Muscle of leg (tissue), 16 donors: ENCODE data around the gene DISC1. TPM values are rescaled to one million over a fixed set of nuclear protein-coding genes. Genes with fewer than 3 reads are reported as not detected.

ENCODE experiments used
- DNase-seq: peaks from one replicate; pipeline ENCODE4 v3.0.0; 2013
- H3K27ac ChIP-seq: one replicate; pipeline ENCODE4 v1.5.1; 2013; ENCODE audit warnings: mild to moderate bottlenecking, low read length, control low read depth
- H3K27me3 ChIP-seq: one replicate; pipeline ENCODE4 v1.6.1; 2013; ENCODE audit warnings: low read length; ENCODE audit not compliant: control insufficient read depth, insufficient read depth
- H3K36me3 ChIP-seq: one replicate; pipeline ENCODE4 v1.6.1; 2013; ENCODE audit warnings: low read length; ENCODE audit not compliant: control insufficient read depth, insufficient read depth
- H3K4me1 ChIP-seq: one replicate; pipeline ENCODE4 v1.6.1; 2013; ENCODE audit warnings: low read length; ENCODE audit not compliant: control insufficient read depth, insufficient read depth
- H3K4me3 ChIP-seq: one replicate; pipeline ENCODE4 v1.5.1; 2013; ENCODE audit warnings: low read length, control low read depth
- H3K9me3 ChIP-seq: replicated peaks from 2 replicates; pipeline ENCODE4 v1.6.1; 2013; ENCODE audit warnings: low read depth, low read length; ENCODE audit not compliant: control insufficient read depth
- WGBS: methylation state at CpG from one replicate; pipeline ENCODE4 v1.1.5; 2013; ENCODE audit warnings: missing lambda C conversion rate; ENCODE audit not compliant: insufficient coverage; 5-methylcytosine and 5-hydroxymethylcytosine counted together
- long read RNA-seq, 11 donors: transcript quantifications; one replicate each; lab custom pipeline, GENCODE V29; 2026
- polyA plus RNA-seq, 8 donors: library from polyadenylated mRNA; unstranded; fragments of 120-200 nt; gene quantifications; one replicate each; pipeline versions ENCODE4 v1.2.1 to v1.2.3, GENCODE V29; 2013; ENCODE audit warnings: inconsistent platforms in 1 of 8, low replicate concordance in 1 of 8; ENCODE audit not compliant: insufficient read length in 8 of 8, insufficient read depth in 1 of 8
- total RNA-seq: library from RNA; stranded (reverse); fragments of 120-200 nt; gene quantifications from one replicate; pipeline ENCODE4 v1.2.4, GENCODE V29; 2013

The DISC1 gene
- 10.7 TPM for total RNA-seq
- 1 to 10 TPM; 4.5 to 8.4 (median 6.8) TPM for polyA plus RNA-seq
- long read RNA-seq, donor 1 = 0 reads
- long read RNA-seq, donor 2 = 0 reads
- long read RNA-seq, donor 3 = 0 reads
- long read RNA-seq, donor 4 = 0 reads
- long read RNA-seq, donor 5 = 0 reads
- long read RNA-seq, donor 6 = 0 reads
- long read RNA-seq, donor 7 = 0 reads
- long read RNA-seq, donor 8 = 0 reads
- long read RNA-seq, donor 9 = 0 reads
- long read RNA-seq, donor 10 = 0 reads
- long read RNA-seq, donor 11 = 0 reads

- DNase-seq = peak; percentile 96
- peaks cover 19% of the 10 kb centered on the region for H3K4me1 ChIP-seq
- WGBS = under 1% methylated on average over 24 of the region's 38 CpGs
- no peaks in the 10 kb centered on the region for H3K27me3 ChIP-seq
- peak within 1 kb of the TSS; percentile 96 for H3K27ac ChIP-seq
- no peaks in the 10 kb centered on the region for H3K9me3 ChIP-seq
- H3K36me3 ChIP-seq = no peaks in the 10 kb centered on the region
- peak within 1 kb of the TSS; percentile 87 for H3K4me3 ChIP-seq
Measured at GRCh38 chr1:231626535-231626950, at the start of gene DISC1. Gene DISC1, plus strand, starts transcription at chr1:231626790. Its CDS starts 78 bp downstream, at chr1:231626868.

GRCh38 chr1:231576804-231577718 lies 49.5 kb upstream of the DISC1 start:
- DNase-seq = no peak
- Histone ChIP-seq H3K4me1 (no peaks in the 10 kb centered on the region), H3K9me3 (no peaks in the 10 kb centered on the region), H3K36me3 (no peaks in the 10 kb centered on the region), H3K4me3 (no peak overlapping the region), H3K27me3 (no peaks in the 10 kb centered on the region), H3K27ac (no peak overlapping the region)
- 94% methylated on average over 1 of the region's 11 CpGs for WGBS

GRCh38 chr1:231580874-231581273 lies 45.7 kb upstream of the DISC1 start:
- H3K27ac ChIP-seq = peak overlapping the region; percentile 29

GRCh38 chr1:231581859-231582258 lies 44.7 kb upstream of the DISC1 start:
- Histone ChIP-seq H3K27ac (peak overlapping the region; percentile 21), H3K4me1 (no peaks in the 10 kb centered on the region), H3K27me3 (no peaks in the 10 kb centered on the region), H3K4me3 (no peak overlapping the region), H3K9me3 (no peaks in the 10 kb centered on the region), H3K36me3 (no peaks in the 10 kb centered on the region)
- 40% methylated on average over 1 of the region's 2 CpGs for WGBS
- no peak for DNase-seq

More at GRCh38 chr1:231580874-231581273, 45.7 kb upstream of the DISC1 start:
- Histone ChIP-seq H3K4me1 (no peaks in the 10 kb centered on the region), H3K4me3 (no peak overlapping the region), H3K27me3 (no peaks in the 10 kb centered on the region), H3K36me3 (no peaks in the 10 kb centered on the region), H3K9me3 (no peaks in the 10 kb centered on the region)
- DNase-seq = no peak
- no CpG with 5 or more reads among the region's 1 CpG for WGBS

- 57% methylated on average over 1 of the region's 6 CpGs for WGBS
- Histone ChIP-seq H3K36me3 (no peaks in the 10 kb centered on the region), H3K4me1 (no peaks in the 10 kb centered on the region), H3K27me3 (no peaks in the 10 kb centered on the region), H3K9me3 (no peaks in the 10 kb centered on the region), H3K4me3 (no peak overlapping the region), H3K27ac (no peak overlapping the region)
- no peak for DNase-seq
Measured at GRCh38 chr1:231583376-231583775, 43.2 kb upstream of the DISC1 start.

- Histone ChIP-seq H3K4me3 (no peak overlapping the region), H3K36me3 (no peaks in the 10 kb centered on the region), H3K27me3 (no peaks in the 10 kb centered on the region), H3K9me3 (no peaks in the 10 kb centered on the region), H3K4me1 (no peaks in the 10 kb centered on the region), H3K27ac (peak overlapping the region; percentile 59)
- 60% methylated on average over 1 of the region's 3 CpGs for WGBS
- peak; percentile 63 for DNase-seq
Measured at GRCh38 chr1:231584117-231584516, 42.5 kb upstream of the DISC1 start.

GRCh38 chr1:231584921-231585320 lies 41.7 kb upstream of the DISC1 start:
- no peaks in the 10 kb centered on the region for H3K4me1 ChIP-seq
- H3K27me3 ChIP-seq = no peaks in the 10 kb centered on the region
- H3K36me3 ChIP-seq = no peaks in the 10 kb centered on the region
- H3K27ac ChIP-seq = no peak overlapping the region
- 87% methylated on average over 3 of the region's 5 CpGs for WGBS
- H3K4me3 ChIP-seq = no peak overlapping the region
- H3K9me3 ChIP-seq = no peaks in the 10 kb centered on the region
- no peak for DNase-seq

GRCh38 chr1:231590453-231591198 lies 36.0 kb upstream of the DISC1 start:
- Histone ChIP-seq H3K4me3 (no peak overlapping the region), H3K27me3 (no peaks in the 10 kb centered on the region), H3K9me3 (peaks cover 2% of the 10 kb centered on the region), H3K36me3 (no peaks in the 10 kb centered on the region), H3K27ac (no peak overlapping the region), H3K4me1 (no peaks in the 10 kb centered on the region)
- WGBS = 0% methylated on average over 1 of the region's 12 CpGs
- peak; percentile 68 for DNase-seq

- Histone ChIP-seq H3K4me1 (peaks cover 5% of the 10 kb centered on the region), H3K36me3 (no peaks in the 10 kb centered on the region), H3K9me3 (peaks cover 2% of the 10 kb centered on the region), H3K27me3 (no peaks in the 10 kb centered on the region), H3K4me3 (no peak overlapping the region), H3K27ac (no peak overlapping the region)
- 51% methylated on average over 9 of the region's 11 CpGs for WGBS
- DNase-seq = no peak
Measured at GRCh38 chr1:231591466-231591865, 35.1 kb upstream of the DISC1 start.

- peaks cover 2% of the 10 kb centered on the region for H3K9me3 ChIP-seq
- WGBS = no CpG with 5 or more reads among the region's 1 CpG
- H3K4me3 ChIP-seq = no peak overlapping the region
- peaks cover 7% of the 10 kb centered on the region for H3K4me1 ChIP-seq
- H3K36me3 ChIP-seq = no peaks in the 10 kb centered on the region
- no peak for DNase-seq
- no peak overlapping the region for H3K27ac ChIP-seq
- no peaks in the 10 kb centered on the region for H3K27me3 ChIP-seq
Measured at GRCh38 chr1:231592809-231593208, 33.8 kb upstream of the DISC1 start.
